Suppressor macrophage (primary cell): ENCODE measurements around the gene ANK2.

Experiments
- DNase-seq, 4 experiments: peaks; one replicate each; pipeline ENCODE4 v3.0.0-alpha.2; 2020 to 2022

The ANK2 gene

GRCh38 chr4:113405874-113406722 is 356.6 kb downstream of the ANK2 start:
- no peak for DNase-seq

GRCh38 chr4:113406723-113407016 is 357.2 kb downstream of the ANK2 start:
- no peak for DNase-seq

GRCh38 chr4:113407409-113407808 is 358.0 kb downstream of the ANK2 start:
- DNase-seq = no peak

GRCh38 chr4:113409181-113409580 is 359.7 kb downstream of the ANK2 start:
- DNase-seq = no peak

GRCh38 chr4:113410686-113411085 is 361.2 kb downstream of the ANK2 start:
- DNase-seq = peak in 1 of 4 experiments; percentile 6

- DNase-seq = peak; percentile 48 to 78 (median 72)
Measured at GRCh38 chr4:113411496-113411938, 362.1 kb downstream of the ANK2 start.

- no peak for DNase-seq
Measured at GRCh38 chr4:113419631-113420030, 370.2 kb downstream of the ANK2 start.

- DNase-seq = no peak
Measured at GRCh38 chr4:113420938-113421337, 371.5 kb downstream of the ANK2 start.

- DNase-seq = no peak
Measured at GRCh38 chr4:113423631-113424030, 374.2 kb downstream of the ANK2 start.

GRCh38 chr4:113433116-113433515 is 383.7 kb downstream of the ANK2 start:
- no peak for DNase-seq
